HG03095 (cell line): ENCODE measurements around the gene MTX2.
"Not testable (repeated sequence)": the region's sequence is repeated elsewhere in the genome, so short reads cannot be mapped to it uniquely, and the experiment has no call there.

Source experiments
- ATAC-seq: cut with Tn5 transposase; IDR thresholded peaks from one replicate; pipeline ENCODE4 v1.9.1; 2021; ENCODE audit warnings: moderate library complexity; ENCODE audit not compliant: unreplicated experiment

MTX2 gene

DNA sequence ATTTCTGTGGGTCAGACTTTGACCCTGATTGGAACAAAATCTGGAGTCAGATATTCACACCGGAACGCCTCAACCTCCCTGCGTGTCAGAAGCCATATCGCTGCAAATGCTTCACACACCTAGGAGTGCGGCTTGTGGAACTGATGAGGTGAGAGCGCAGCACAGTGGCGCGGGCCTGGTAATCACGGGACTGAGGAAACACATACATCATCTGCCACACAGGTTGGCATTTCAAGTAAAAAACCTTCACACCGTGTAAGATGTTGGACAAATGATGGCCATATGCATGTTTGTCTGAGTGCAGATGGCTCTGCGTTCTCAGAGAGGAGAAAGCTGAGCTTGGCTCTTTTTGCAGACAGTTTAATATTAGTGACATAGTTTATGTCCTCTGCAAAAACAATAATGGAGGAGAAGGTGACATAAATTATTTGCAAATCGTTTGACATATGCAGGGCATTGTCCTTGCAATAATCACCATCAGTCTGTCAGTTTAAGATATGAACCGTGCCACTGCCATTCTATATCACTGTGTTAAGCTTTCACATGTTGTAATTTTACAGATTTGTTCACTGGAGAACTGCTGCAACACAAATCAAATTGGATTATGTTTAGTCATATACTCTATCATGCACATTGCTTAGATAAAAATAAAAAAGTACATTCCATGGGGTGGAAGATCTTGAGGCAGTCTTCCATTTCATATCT, 101.4 kb downstream of the MTX2 start:
- ATAC-seq, result no peak

DNA sequence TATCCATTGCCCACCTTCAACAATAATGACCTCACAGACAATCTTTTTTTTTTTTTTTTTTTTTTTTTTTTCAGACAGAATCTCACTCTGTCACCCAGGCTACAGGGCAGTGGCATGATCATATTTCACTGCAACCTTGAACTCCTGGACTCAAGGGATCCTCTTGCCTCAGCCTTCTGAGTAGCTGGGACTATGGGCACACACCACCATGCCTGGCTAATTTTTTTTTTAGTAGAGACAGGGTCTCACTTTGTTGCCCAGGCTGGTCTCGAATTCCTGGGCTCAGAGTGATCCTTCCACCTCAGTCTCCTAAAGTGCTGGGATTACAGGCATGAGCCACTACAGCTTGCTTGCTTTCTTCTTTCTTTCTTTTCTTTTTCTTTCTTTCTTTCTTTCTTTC, 103.9 kb downstream of the MTX2 start:
- not testable (repeated sequence) for ATAC-seq

- ATAC-seq, result no peak
These were observed 109.1 kb downstream of the MTX2 start for GRCh38 chr2:176378323-176378722.

GRCh38 chr2:176380341-176380740, 111.1 kb downstream of the MTX2 start:
- ATAC-seq, result no peak

GRCh38 chr2:176383100-176383499, 113.9 kb downstream of the MTX2 start:
- no peak for ATAC-seq

DNA sequence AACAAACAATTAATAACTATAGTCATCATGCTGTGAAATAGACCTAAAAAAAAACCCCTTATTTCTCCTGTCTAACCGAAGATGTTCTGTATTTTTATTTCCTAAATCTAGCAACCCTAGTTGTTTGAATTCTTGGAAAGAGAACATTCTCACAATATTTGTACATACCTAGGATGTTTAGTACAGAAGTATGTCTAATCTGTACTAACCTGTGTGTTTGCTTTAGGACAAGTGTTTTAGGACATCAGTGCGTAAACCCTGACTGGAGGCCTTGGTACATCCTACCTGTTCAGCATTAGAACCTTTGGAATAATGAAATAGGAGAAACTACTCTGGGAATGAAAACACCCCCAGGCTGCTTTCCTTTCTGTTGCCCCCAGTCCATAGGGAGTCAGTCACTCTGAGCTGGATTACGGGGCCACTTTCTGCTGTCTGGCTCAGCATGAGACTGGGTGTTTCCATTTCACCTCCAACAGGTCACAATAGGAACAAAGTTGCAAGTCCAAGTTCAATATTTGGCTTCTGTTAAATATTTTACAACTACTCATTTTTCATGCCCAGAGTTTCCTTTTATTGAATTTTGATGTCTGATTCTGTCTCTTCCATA, 114.7 kb downstream of the MTX2 start:
- ATAC-seq, result no peak

DNA sequence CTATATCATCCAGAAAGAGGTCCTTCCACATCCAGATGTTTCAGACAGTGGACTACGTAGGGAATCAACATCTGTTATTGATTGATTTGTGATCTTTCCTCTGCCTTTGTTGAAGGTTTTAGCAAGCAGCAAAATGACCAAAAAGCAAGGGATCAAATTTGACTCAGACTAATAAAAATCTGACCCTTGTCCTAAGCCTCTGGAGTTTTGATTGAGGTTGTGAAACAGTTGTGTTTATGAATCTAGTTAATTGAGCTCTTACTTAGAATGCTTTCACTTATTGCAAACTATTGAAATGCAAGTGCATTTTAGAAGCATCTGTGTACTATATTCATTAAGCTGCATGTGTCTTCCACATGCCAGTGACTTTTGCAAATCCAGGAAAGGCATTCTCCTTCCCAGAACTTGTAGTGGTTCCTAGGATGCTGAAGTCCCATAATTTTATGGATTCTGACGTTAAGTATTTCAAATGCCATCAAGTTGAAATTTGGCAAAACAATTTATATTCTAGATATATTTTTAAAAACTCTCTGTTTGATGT, 116.0 kb downstream of the MTX2 start:
- no peak for ATAC-seq

GRCh38 chr2:176385838-176386237, 116.6 kb downstream of the MTX2 start:
- no peak for ATAC-seq
